CD4-positive, alpha-beta T cell treated with Interleukin-6 at 100 ng/mL for 8 hours (primary cell): Measurements from ENCODE around the gene DOCK6.

Experiments
- DNase-seq: peaks from one replicate; pipeline ENCODE4 v3.0.0-alpha.2; 2020; ENCODE audit warnings: mixed read lengths, low spot score

The DOCK6 gene

GRCh38 chr19:11261971-11262839 is at the start of gene DOCK6:
DOCK6 (minus strand) TSS chr19:11262524; CDS start chr19:11262440, 84 bp downstream.
- no peak for DNase-seq

GRCh38 chr19:11306337-11306736 is 44.0 kb upstream of the DOCK6 start:
- no peak for DNase-seq

GRCh38 chr19:11304936-11305335 is 42.6 kb upstream of the DOCK6 start:
- no peak for DNase-seq

GRCh38 chr19:11300811-11301120 is 38.4 kb upstream of the DOCK6 start:
- no peak for DNase-seq

GRCh38 chr19:11299946-11300810 is 37.9 kb upstream of the DOCK6 start:
- no peak for DNase-seq

- no peak for DNase-seq
These were observed 33.9 kb upstream of the DOCK6 start for GRCh38 chr19:11296264-11296663.

GRCh38 chr19:11295665-11296245 is 33.4 kb upstream of the DOCK6 start, which contains the start of gene TSPAN16:
TSPAN16 (plus strand) TSS chr19:11296160; CDS start chr19:11296298, 138 bp downstream.
- no peak for DNase-seq

GRCh38 chr19:11295180-11295579 is 32.9 kb upstream of the DOCK6 start:
- no peak for DNase-seq

GRCh38 chr19:11293433-11294389 is 31.4 kb upstream of the DOCK6 start:
- DNase-seq = peak; percentile 73

- DNase-seq = no peak
These were observed 29.7 kb upstream of the DOCK6 start for GRCh38 chr19:11291991-11292390.

- no peak for DNase-seq
These were observed 29.1 kb upstream of the DOCK6 start for GRCh38 chr19:11291415-11291814.

GRCh38 chr19:11290256-11290655 is 27.9 kb upstream of the DOCK6 start:
- DNase-seq = no peak

GRCh38 chr19:11288349-11288748 is 26.0 kb upstream of the DOCK6 start:
- DNase-seq = no peak

- no peak for DNase-seq
These were observed 24.1 kb upstream of the DOCK6 start for GRCh38 chr19:11286312-11286974.

- no peak for DNase-seq
These were observed 22.2 kb upstream of the DOCK6 start for GRCh38 chr19:11284515-11284914.

GRCh38 chr19:11281356-11282049 is 19.2 kb upstream of the DOCK6 start:
- no peak for DNase-seq

- DNase-seq = peak; percentile 69
These were observed 17.3 kb upstream of the DOCK6 start for GRCh38 chr19:11279505-11280236.

- no peak for DNase-seq
These were observed 16.3 kb upstream of the DOCK6 start for GRCh38 chr19:11278670-11279069.

- DNase-seq = no peak
These were observed 12.3 kb upstream of the DOCK6 start for GRCh38 chr19:11274533-11275086.
